Stimulated activated naive CD8-positive, alpha-beta T cell treated with anti-CD3 and anti-CD28 coated beads, Interleukin-15, Interleukin-2, amounts not matched to agents 100 U/mL and 50 U/mL, for 24 hours (primary cell): ENCODE measurements around the gene SSUH2.

Source experiments
- ATAC-seq: fragments of 150-1000 bp; cut with Tn5 transposase; one replicate; pipeline ENCODE4 v1.10.0; 2021
- DNase-seq: peaks from one replicate; pipeline ENCODE4 v3.0.0; 2021

SSUH2 gene

DNA sequence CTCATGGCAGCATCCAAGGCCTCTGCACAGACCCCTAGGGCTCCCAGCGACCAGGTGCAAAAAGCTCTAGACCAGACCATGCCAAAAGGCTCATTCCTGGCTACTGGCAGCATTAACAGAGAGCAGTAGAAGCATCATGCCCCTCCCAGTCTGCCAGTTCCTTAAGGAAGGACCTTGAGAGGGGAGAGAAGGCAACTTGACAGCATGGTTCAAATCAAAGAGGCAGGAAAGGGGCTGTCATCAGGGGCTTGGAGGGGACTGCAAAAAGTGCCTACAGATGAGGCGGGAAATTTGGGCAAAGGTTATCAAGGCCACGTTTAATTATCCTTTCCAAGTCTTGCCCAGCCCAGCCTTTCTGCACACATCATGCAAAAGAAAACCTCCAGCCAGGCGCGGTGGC lies 64.7 kb downstream of the SSUH2 start:
- ATAC-seq (no peak), DNase-seq (no peak)

DNA sequence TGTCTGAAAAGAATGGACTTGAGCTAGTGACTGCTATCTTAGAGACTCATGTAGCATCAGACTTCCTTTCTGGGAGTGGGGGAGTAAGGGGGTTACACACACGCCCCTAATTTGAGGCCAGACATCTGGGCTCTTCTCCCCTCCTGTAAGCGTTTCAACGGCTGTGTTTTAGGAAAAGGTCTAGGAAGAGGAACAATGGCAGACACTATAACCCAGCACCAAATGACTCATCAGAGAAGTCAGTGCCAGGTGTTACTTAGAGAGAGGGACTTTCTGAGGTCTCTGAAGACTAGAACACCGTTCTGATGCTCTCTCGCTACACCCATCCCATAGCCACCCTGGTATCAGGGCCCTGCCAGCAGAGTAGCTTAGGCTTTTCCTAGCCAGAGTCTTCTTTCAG lies 65.5 kb downstream of the SSUH2 start:
- DNase-seq (no peak), ATAC-seq (no peak)

DNA sequence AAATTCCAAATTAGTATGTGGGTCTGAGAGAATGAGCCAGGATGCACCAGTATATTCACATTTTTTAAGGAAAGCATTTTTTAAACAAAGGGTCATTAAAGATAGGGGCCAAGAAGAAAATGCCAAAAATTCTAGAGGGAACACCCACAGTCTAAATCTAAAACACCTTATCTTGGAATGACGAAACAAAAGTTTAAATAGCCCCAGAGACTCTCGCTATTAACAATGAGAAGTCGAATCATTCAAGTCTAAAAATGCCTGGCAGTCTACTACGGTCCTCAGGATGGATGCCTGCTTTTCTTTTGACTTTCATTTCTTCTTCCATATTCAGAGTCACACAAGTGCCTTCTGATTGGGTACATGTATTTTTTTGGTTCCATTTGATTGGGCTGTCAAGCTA lies 66.3 kb downstream of the SSUH2 start:
- ATAC-seq (no peak), DNase-seq (no peak)

DNA sequence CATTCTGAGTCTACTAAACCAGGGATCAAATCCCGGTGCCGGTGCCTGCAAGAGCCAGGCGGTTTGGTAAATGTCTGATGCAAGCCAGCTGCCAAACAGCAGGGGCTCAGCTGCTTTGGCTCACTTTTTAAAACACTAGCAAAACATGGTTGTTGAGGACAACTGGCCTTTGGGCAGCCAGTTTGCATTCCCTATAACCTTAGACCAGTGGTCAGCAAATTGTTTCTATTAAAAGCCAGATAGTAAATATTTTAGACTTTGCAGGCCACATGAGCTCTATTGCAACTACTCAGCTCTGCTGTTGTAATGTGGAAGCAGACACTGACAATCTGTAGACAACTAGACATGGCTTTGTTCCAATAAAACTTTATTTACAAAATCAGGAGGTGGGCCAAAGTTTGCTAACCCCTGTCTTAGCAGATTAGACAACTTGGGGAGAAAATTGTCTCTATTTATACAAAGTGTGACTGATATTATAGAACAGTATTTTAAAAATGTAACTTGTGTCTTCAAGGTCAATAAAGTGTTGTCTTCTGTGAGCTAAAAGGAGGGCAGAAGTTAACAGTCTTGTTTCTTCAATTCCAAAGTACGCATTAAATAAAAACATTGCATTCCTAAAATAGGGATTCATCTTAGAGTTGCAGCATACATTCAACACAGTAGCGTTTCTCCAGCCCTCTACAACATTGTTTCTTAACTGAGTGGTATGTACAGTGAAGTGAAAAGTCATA lies 67.6 kb downstream of the SSUH2 start:
- DNase-seq (no peak), ATAC-seq (no peak)

DNA sequence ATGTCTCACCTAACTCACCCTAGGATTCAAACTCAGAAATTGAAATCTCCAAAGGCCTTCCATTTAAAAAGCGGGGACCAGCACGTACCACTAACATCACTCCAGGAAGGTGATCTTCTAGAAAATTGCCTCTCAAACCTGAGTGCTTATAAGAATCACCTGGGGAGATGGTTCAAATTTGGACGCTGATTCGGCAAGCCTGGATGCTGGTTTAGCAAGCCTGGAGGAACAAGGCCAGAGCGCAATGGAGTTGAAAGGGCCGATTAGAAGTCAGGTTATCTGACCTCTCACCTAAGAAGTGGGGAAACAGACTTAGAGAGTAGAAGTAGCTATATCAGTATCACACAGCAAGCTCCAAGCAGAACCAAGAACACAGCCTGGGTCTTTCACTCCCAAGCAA lies 68.2 kb downstream of the SSUH2 start:
- ATAC-seq = no peak
- DNase-seq = no peak

DNA sequence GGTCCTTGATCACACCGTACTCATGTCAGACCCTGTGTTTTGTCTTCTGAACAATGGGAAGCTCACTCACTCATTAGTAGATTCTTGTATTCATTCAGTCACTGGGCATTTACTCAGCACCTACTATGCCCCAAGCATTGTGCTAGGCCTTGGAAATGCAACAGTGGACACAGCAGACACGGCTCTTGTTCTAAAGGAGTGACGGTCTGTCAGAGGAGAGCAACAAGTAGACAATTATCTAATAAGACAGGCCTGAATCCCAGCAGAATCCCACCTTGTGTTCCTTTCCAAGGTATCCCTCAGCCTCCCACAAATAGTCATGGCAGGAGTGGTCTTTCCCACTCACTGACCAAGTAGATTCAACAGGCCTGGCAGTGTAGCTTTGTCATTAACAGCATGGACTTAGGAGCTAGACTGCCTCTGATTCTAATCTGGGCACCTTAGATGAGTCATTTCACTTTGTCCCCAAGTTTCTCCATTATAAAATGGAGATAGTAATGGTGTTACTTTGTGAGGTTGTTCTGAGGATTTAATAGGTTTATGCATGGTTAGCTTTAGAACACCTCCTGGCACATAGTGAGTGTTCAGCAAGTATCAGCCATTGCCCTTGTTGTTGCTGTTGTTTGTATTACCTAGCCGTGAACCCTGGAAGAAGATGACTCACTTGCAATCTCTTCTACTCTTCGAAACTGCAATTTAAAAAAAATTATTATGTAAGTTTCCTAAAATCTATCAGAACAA lies 69.1 kb downstream of the SSUH2 start:
- DNase-seq (no peak), ATAC-seq (no peak)

DNA sequence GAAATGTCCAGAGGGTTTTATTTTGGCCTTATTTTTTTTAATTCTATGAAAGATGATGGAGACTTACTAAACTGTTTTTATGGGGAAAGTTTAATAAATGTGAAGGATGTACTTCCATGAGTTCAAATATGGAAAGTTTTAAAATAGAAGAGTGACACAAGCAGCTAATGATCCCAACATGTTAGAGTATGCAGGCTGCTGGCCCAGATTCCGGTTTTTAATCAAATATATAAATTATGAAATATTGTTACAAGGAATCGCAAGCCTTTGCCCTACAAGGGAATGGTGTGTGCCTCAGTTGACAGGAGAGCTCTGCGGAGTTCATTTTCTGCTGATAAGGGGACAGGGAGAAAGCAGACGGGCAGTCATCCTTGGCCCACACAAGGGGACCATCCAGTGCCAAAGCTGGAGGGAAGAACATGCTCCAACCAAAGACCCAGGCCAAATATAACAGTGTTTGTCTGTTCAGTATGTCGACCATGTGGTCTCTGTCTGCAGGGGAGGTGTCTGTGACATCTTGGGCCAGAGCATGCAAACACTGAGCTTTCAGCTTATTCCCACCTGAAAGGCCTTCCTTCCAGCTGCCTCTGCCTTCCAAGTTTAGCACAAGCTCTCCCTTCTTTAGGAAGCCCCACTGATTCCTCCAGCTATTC lies 69.8 kb downstream of the SSUH2 start:
- DNase-seq = no peak
- ATAC-seq = no peak

DNA sequence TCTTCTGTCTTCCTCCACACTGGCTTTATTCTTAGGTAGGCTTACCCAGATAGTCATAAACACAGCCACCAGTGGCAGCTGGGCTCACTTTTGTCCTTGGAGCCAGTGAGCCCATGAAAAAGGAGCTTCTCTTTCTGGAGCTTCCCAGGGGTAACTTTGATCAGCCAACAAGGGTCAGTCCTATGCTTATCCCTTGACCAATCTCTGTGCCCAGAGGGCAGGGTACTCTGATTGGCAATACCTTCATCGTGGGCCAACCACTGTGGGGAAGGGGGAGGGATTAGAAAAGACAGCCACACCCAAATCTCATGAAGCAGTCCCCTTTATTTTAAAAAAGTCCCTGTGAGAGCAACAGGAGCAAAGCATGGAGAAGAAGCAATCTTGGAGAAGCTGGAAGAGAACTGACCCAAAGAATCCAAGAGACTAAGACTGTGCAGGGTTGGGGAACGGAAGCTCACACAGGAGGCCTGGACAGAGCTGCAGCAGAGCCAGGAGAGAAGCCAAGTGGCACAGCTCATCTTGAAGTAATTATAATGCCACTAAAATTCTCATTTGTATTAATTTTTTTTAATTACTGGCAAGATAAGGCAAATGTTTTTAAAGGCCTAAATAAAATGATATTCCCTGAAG lies 70.4 kb downstream of the SSUH2 start:
- ATAC-seq (no peak), DNase-seq (no peak)

DNA sequence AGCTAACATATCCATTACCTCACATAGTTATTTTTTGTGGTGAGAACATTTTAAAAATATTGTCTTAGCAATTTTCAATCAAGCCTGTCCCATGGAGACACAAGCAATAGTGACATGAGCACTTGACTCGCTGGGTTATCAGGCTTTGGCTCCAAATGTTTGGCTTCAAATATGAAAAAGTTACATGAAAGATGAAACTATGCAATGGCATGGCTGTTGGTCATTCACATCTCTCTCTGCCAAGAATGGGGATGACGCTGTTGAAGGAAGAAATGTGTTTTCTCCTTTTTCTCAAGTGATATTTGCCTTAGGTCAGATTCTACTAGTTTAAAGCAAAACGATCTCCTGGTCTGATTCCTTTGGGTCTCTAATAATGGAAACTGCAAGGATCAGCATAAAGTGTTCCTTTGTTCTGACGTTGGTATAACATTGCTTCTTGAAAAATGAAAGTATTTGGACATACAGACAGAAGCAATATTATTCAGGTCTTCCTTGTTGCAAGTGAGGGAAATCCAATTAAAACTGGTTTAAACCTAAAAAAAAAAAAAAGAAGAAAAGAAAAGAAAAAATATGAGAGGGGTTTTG lies 71.2 kb downstream of the SSUH2 start:
- no peak for DNase-seq
- ATAC-seq = no peak

DNA sequence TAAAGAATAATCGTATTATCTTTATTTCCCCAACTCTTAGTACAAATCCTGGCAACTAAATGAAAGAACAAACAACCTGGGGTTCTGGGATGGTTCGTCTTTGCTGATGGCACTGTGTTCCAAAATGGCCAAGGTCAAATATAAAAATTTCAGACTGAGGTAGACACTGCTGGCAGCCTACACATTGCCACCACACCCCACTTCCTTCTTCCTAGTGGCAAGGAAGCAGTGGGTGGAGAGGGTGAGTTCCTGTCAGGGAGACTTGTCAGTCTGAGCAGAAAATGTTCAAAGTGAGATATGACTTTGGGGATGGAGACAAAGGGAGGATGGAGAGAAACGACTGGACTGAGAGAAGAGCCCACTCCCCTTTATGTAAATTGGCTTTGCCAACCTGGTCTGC lies 73.3 kb downstream of the SSUH2 start:
- DNase-seq (no peak), ATAC-seq (peak; percentile 43)
